HG03196 (cell line): Measurements from ENCODE around the gene ZBTB33.

Experiments used
- ATAC-seq: cut with Tn5 transposase; IDR thresholded peaks from one replicate; pipeline ENCODE4 v1.9.1; 2021; ENCODE audit not compliant: unreplicated experiment

Gene ZBTB33

DNA sequence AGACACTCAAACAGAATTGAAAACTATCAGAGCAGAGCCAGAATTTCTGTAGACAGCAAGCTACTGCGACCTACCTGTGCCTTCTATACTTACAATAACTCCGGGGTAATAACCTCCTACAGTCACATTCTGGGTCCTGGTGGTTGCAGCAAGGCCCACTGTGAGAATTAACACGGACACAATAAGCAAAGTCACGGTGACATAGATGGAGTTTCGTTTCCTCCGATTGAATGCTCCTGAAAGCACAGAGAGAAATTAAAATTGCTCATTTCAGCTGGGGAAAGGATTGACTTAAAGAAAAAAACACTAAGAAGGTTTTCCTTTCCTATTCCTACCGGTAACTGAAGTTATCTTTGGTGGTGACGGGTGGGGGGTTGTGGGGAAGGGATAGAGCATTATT lies 53.6 kb downstream of the ZBTB33 start:
- ATAC-seq, result no peak

- ATAC-seq, result no peak
Measured at GRCh38 chrX:120305531-120306141, 55.0 kb downstream of the ZBTB33 start.

- no peak for ATAC-seq
Measured at GRCh38 chrX:120306630-120307029, 56.0 kb downstream of the ZBTB33 start.
